Muscle layer of colon (tissue), 2 donors: ENCODE results near the gene COL25A1.

ENCODE experiments used
- H3K27ac ChIP-seq: one replicate; pipeline ENCODE4 v1.7.0; 2013; ENCODE audit warnings: low read depth, mild to moderate bottlenecking, low read length, moderate library complexity
- H3K27me3 ChIP-seq, 2 donors: one replicate each; pipeline ENCODE4 v1.7.0; 2013; ENCODE audit warnings: low read length in 2 of 2, mild to moderate bottlenecking in 2 of 2; ENCODE audit not compliant: insufficient read depth in 2 of 2, control insufficient read depth in 1 of 2
- H3K36me3 ChIP-seq: one replicate; pipeline ENCODE4 v1.7.0; 2013; ENCODE audit warnings: mild to moderate bottlenecking, low read length; ENCODE audit not compliant: insufficient read depth
- H3K4me1 ChIP-seq: one replicate; pipeline ENCODE4 v1.7.0; 2013; ENCODE audit warnings: mild to moderate bottlenecking, low read length; ENCODE audit not compliant: insufficient read depth
- H3K4me3 ChIP-seq, 2 donors: one replicate each; pipeline ENCODE4 v1.7.0; 2013; ENCODE audit warnings: low read length in 2 of 2, low read depth in 1 of 2, mild to moderate bottlenecking in 1 of 2, moderate library complexity in 1 of 2
- H3K9ac ChIP-seq: one replicate; pipeline ENCODE4 v1.7.0; 2013; ENCODE audit warnings: low read length
- H3K9me3 ChIP-seq: one replicate; pipeline ENCODE4 v1.7.0; 2013; ENCODE audit warnings: mild to moderate bottlenecking, low read length
- donor health status: abdominal sarcoma.
- donor health status: Adenocarcinoma of cecum.

The COL25A1 gene

DNA sequence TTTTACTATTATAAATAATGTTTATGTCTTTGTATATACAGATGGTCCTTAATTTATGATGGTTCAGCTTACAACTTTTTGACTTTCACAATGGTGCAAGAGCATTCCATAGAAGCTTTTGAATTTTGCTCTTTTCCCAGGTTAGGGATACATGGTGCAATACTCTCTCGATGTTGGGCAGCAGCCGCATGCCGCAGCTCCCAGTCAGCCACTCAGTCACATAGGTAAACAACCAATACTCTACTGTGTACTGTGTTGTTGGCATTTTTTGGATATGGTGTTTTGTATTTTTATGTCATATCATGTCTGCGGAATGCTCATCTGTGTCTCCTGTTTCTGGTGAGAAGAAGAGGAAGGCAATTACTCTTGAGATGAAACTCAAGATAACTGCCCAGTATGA, 281.6 kb downstream of the COL25A1 start:
- Histone ChIP-seq H3K27ac (no peak overlapping the region), H3K4me3 (no peak overlapping the region), H3K9ac (no peak overlapping the region), H3K27me3 (no peaks in the 10 kb centered on the region), H3K36me3 (no peaks in the 10 kb centered on the region), H3K9me3 (no peaks in the 10 kb centered on the region), H3K4me1 (peaks cover 7% of the 10 kb centered on the region)

- Histone ChIP-seq H3K4me1 (no peaks in the 10 kb centered on the region), H3K9ac (no peak overlapping the region), H3K4me3 (no peak overlapping the region)
These were observed 286.3 kb downstream of the COL25A1 start for GRCh38 chr4:109016200-109016599.

GRCh38 chr4:109015413-109015810, 287.0 kb downstream of the COL25A1 start:
- H3K9me3 ChIP-seq = no peaks in the 10 kb centered on the region
- H3K9ac ChIP-seq = no peak overlapping the region
- H3K27ac ChIP-seq = no peak overlapping the region
- H3K4me1 ChIP-seq = no peaks in the 10 kb centered on the region
- H3K4me3 ChIP-seq = no peak overlapping the region
- H3K27me3 ChIP-seq = no peaks in the 10 kb centered on the region
- no peaks in the 10 kb centered on the region for H3K36me3 ChIP-seq

More at GRCh38 chr4:109016200-109016599, 286.3 kb downstream of the COL25A1 start:
- no peaks in the 10 kb centered on the region for H3K36me3 ChIP-seq
- no peak overlapping the region for H3K27ac ChIP-seq
- H3K27me3 ChIP-seq = no peaks in the 10 kb centered on the region
- H3K9me3 ChIP-seq = no peaks in the 10 kb centered on the region

- no peaks in the 10 kb centered on the region for H3K9me3 ChIP-seq
- H3K36me3 ChIP-seq = no peaks in the 10 kb centered on the region
These were observed 287.7 kb downstream of the COL25A1 start for GRCh38 chr4:109014593-109015412.

DNA sequence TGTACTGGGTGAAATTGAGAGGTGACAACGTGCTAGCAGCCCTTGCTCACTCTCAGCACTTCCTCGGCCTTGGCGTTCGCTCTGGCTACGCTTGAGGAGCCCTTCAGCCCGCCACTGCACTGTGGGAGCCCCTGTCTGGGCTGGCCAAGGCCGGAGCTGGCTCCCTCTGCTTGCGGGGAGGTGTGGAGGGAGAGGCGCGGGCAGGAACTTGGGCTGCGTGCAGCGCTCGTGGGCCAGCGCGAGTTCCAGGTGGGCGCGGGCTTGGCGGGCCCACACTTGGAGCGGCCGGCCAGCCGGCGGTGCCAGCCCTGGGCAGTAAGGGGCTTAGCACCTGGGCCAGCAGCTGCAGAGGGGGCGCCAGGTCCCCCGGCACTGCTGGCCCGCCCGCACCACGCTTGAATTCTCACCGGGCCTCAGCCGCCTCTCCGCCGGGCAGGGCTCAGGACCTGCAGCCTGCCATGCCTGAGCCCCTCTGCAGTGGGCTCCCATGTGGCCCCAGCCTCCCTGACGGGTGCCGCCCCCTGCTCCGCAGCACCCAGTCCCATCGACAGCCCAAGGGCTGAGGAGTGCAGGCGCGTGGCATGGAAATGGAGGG, 290.1 kb downstream of the COL25A1 start:
- Histone ChIP-seq H3K9ac (no peak overlapping the region), H3K4me1 (no peaks in the 10 kb centered on the region), H3K36me3 (no peaks in the 10 kb centered on the region), H3K4me3 (no peak overlapping the region), H3K9me3 (no peaks in the 10 kb centered on the region), H3K27me3 (no peaks in the 10 kb centered on the region), H3K27ac (no peak overlapping the region)

More at GRCh38 chr4:109014593-109015412, 287.7 kb downstream of the COL25A1 start:
- Histone ChIP-seq H3K4me1 (no peaks in the 10 kb centered on the region), H3K4me3 (no peak overlapping the region), H3K9ac (no peak overlapping the region), H3K27me3 (no peaks in the 10 kb centered on the region), H3K27ac (no peak overlapping the region)

- Histone ChIP-seq H3K4me3 (no peak overlapping the region), H3K4me1 (no peaks in the 10 kb centered on the region), H3K36me3 (no peaks in the 10 kb centered on the region), H3K27me3 (no peaks in the 10 kb centered on the region), H3K9me3 (no peaks in the 10 kb centered on the region), H3K27ac (no peak overlapping the region), H3K9ac (no peak overlapping the region)
These were observed 291.0 kb downstream of the COL25A1 start for GRCh38 chr4:109011241-109012026.

DNA sequence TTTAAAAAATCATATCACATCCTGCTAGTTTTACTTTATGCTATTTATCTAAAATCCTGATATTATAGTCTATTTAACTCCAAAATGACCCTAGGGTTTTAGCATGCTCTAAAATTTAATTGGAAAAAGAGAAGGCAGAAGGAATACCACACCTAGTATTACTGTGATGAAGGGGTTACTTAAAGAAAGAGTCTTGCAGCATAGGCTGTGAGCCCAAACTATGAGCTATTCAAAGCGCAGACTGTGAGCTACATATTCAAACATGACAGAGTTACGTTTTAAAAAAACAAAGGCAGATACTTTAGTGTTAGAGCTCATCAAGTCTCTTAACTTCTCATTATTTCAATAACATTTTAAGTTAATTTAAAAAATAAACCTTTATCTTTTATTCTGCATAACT, 291.9 kb downstream of the COL25A1 start:
- no peak overlapping the region for H3K27ac ChIP-seq
- no peak overlapping the region for H3K4me3 ChIP-seq
- no peaks in the 10 kb centered on the region for H3K27me3 ChIP-seq
- no peaks in the 10 kb centered on the region for H3K36me3 ChIP-seq
- H3K9ac ChIP-seq = no peak overlapping the region
- H3K4me1 ChIP-seq = no peaks in the 10 kb centered on the region
- H3K9me3 ChIP-seq = no peaks in the 10 kb centered on the region

GRCh38 chr4:109009909-109010308, 292.5 kb downstream of the COL25A1 start:
- Histone ChIP-seq H3K9ac (no peak overlapping the region), H3K27ac (no peak overlapping the region), H3K27me3 (no peaks in the 10 kb centered on the region), H3K4me3 (no peak overlapping the region), H3K9me3 (no peaks in the 10 kb centered on the region), H3K4me1 (no peaks in the 10 kb centered on the region), H3K36me3 (no peaks in the 10 kb centered on the region)

DNA sequence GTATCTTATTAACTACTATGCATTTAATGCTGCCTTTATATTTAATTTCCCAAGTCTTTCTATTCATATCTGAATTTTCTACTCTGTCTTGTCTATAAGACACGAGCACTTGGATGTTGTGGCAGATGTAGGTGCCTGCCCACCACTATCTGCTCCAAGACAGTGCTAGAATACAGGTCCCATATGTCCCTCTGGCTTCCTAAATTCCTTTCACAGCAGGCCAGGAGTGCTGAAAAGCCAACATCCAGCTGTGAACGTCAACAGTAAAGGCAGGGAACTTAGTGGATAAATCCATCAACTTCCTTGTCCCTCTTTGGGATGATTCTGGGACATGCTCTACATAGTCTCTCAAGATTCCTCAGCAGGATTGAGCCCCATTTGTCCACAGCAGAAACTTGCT, 294.5 kb downstream of the COL25A1 start:
- Histone ChIP-seq H3K9ac (no peak overlapping the region), H3K4me3 (no peak overlapping the region), H3K4me1 (no peaks in the 10 kb centered on the region), H3K36me3 (no peaks in the 10 kb centered on the region), H3K27me3 (no peaks in the 10 kb centered on the region), H3K27ac (no peak overlapping the region), H3K9me3 (no peaks in the 10 kb centered on the region)

DNA sequence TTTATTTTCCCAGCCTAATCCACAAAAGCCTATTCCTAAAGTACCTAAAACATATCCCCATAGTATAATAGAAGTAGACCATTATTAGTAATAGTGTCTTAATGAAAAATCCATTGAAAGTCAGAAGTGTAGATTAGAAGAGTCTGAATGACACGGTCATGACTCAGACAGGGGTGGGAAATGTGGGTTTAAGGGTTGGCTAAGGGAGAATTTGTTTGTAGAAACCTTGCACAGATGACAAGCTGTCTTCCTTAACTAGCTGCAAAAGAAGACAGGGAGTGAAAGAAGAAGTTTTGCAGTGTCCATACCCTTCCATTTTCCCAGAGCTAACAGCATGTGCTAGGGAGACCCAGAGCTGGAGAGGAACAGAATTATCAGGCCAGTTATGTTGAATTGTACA, 296.9 kb downstream of the COL25A1 start:
- no peaks in the 10 kb centered on the region for H3K36me3 ChIP-seq
- no peak overlapping the region for H3K9ac ChIP-seq
- H3K9me3 ChIP-seq = no peaks in the 10 kb centered on the region
- no peak overlapping the region for H3K27ac ChIP-seq
- no peak overlapping the region for H3K4me3 ChIP-seq
- no peaks in the 10 kb centered on the region for H3K27me3 ChIP-seq
- no peaks in the 10 kb centered on the region for H3K4me1 ChIP-seq

GRCh38 chr4:109004418-109004817, 298.0 kb downstream of the COL25A1 start:
- no peaks in the 10 kb centered on the region for H3K27me3 ChIP-seq
- no peaks in the 10 kb centered on the region for H3K9me3 ChIP-seq
- H3K36me3 ChIP-seq = no peaks in the 10 kb centered on the region
- H3K9ac ChIP-seq = no peak overlapping the region
- H3K27ac ChIP-seq = no peak overlapping the region
- no peak overlapping the region for H3K4me3 ChIP-seq
- H3K4me1 ChIP-seq = no peaks in the 10 kb centered on the region
